Caco-2 (cell line): ENCODE data around the gene HM13. TPM values are rescaled to one million over a fixed set of nuclear protein-coding genes. Genes with fewer than 3 reads are reported as not detected.

ENCODE experiments used
- BruUV-seq: library from RNA; stranded (reverse); fragments of 400-500 nt; replicated peaks from 2 replicates; lab custom pipeline; 2021; lab: Mats Ljungman, UMichigan
- CTCF ChIA-PET: fragments of 300-600 bp; sonication (Branson Sonifier 250); formaldehyde crosslinking; loops from one replicate; lab custom pipeline; 2022; ENCODE audit warnings: antibody characterized with exemption; lab: Charles Lee
- POLR2A ChIA-PET: fragments of 300-600 bp; sonication (Branson Sonifier 250); formaldehyde crosslinking; loops from one replicate; lab custom pipeline; 2022; ENCODE audit warnings: antibody characterized with exemption; lab: Charles Lee
- DNase-seq, 2 experiments: peaks; one replicate each; pipeline versions ENCODE4 v3.0.0 to v3.0.0-alpha.2; 2020 to 2022
- H3K27me3 ChIP-seq: replicated peaks from 2 replicates; pipeline ENCODE4 v1.6.0; 2011; ENCODE audit warnings: low read length; ENCODE audit not compliant: control insufficient read depth, insufficient read depth
- H3K36me3 ChIP-seq: 2 replicates; pipeline ENCODE4 v1.5.1; 2011; ENCODE audit warnings: low read length; ENCODE audit not compliant: control insufficient read depth, insufficient read depth
- H3K4me1 ChIP-seq: fragments of 250-450 bp; sonication (Bioruptor Pico); 2 replicates; pipeline ENCODE4 v1.5.1; 2020; ENCODE audit warnings: mild to moderate bottlenecking
- H3K4me3 ChIP-seq: 2 replicates; pipeline ENCODE4 v1.5.1; 2011; ENCODE audit warnings: low read depth, mild to moderate bottlenecking, control low read depth, low read length
- H3K9me3 ChIP-seq: fragments of 250-450 bp; sonication (Bioruptor Pico); 2 replicates; pipeline ENCODE4 v1.5.1; 2020; ENCODE audit warnings: mild to moderate bottlenecking, moderate library complexity
- H3K27ac Mint-ChIP-seq: one replicate; pipeline ENCODE4 v1.8.0; 2022; ENCODE audit warnings: mixed read lengths; ENCODE audit not compliant: unreplicated experiment
- H3K27me3 Mint-ChIP-seq: one replicate; pipeline ENCODE4 v1.8.0; 2022; ENCODE audit warnings: mixed read lengths; ENCODE audit not compliant: insufficient read depth, unreplicated experiment
- H3K36me3 Mint-ChIP-seq: one replicate; pipeline ENCODE4 v1.8.0; 2022; ENCODE audit warnings: mild to moderate bottlenecking, mixed read lengths; ENCODE audit not compliant: insufficient read depth, unreplicated experiment
- H3K4me1 Mint-ChIP-seq: one replicate; pipeline ENCODE4 v1.8.0; 2022; ENCODE audit warnings: low read depth, mixed read lengths; ENCODE audit not compliant: unreplicated experiment
- H3K4me3 Mint-ChIP-seq: one replicate; pipeline ENCODE4 v1.8.0; 2022; ENCODE audit warnings: mild to moderate bottlenecking, moderate library complexity, mixed read lengths; ENCODE audit not compliant: unreplicated experiment
- H3K9me3 Mint-ChIP-seq: one replicate; pipeline ENCODE4 v1.8.0; 2022; ENCODE audit warnings: mixed read lengths; ENCODE audit not compliant: unreplicated experiment
- CTCF ChIP-seq, 2 experiments: fragments of 200-600 bp in 1 of 2; IDR thresholded peaks; 1 replicate in 1 of 2; 2 replicates in 1 of 2; pipeline versions ENCODE4 v1.5.1 to v1.8.0; 2011 to 2022; ENCODE audit warnings: antibody characterized with exemption in 1 of 2, control low read depth in 1 of 2, inconsistent platforms in 1 of 2, low read depth in 1 of 2, low read length in 1 of 2, mild to moderate bottlenecking in 1 of 2, moderate library complexity in 1 of 2; ENCODE audit not compliant: insufficient read depth in 1 of 2, severe bottlenecking in 1 of 2, unreplicated experiment in 1 of 2
- intact Hi-C: fragments of 100-400 bp; cut with micrococcal nuclease; formaldehyde crosslinking; loops from one replicate; pipeline ENCODE4 v1.10.0; 2022; ENCODE audit not compliant: unreplicated experiment
- total RNA-seq: library from RNA; stranded (reverse); gene quantifications from 2 replicates; pipeline ENCODE4 v1.2.3, GENCODE V29; 2022

The HM13 gene
- total RNA-seq, 1 experiment from 2014 or later: 443 TPM

GRCh38 chr20:31596831-31597480 lies 82.7 kb downstream of the HM13 start:
- no peaks in the 10 kb centered on the region for H3K27me3 Mint-ChIP-seq
- H3K27me3 ChIP-seq: no peaks in the 10 kb centered on the region
- H3K9me3 Mint-ChIP-seq: no peaks in the 10 kb centered on the region
- no peak for TF ChIP-seq CTCF (IDR thresholded peaks at IDR 0.05; ENCODE audit: insufficient read depth in 1 of 2, low read depth in 1 of 2, low read length in 1 of 2, severe bottlenecking in 1 of 2, unreplicated experiment in 1 of 2)
- H3K4me3 ChIP-seq: no peak overlapping the region
- H3K4me1 Mint-ChIP-seq: peaks cover 21% of the 10 kb centered on the region
- no peak overlapping the region for H3K4me3 Mint-ChIP-seq
- ChIA-PET POLR2A (interaction anchor here (0.7 to 1.0 kb wide), 3 partner anchors 8 to 44 kb away, joined by 3 to 15 read pairs (median 8); partner anchors contain the start of gene ID1), CTCF (interaction anchor here (1.2 to 2.5 kb wide), 2 partner anchors 16 kb away, joined by 4 to 15 read pairs; no protein-coding TSS in a partner anchor)
- no peaks in the 10 kb centered on the region for H3K9me3 ChIP-seq
- intact Hi-C loops: no loop called here
- no peak overlapping the region for H3K27ac Mint-ChIP-seq
- H3K4me1 ChIP-seq: peaks cover 21% of the 10 kb centered on the region
- no TSS peak for BruUV-seq
- H3K36me3 ChIP-seq: no peaks in the 10 kb centered on the region
- no peaks in the 10 kb centered on the region for H3K36me3 Mint-ChIP-seq
- peak in 1 of 2 experiments; percentile 40 for DNase-seq

- peaks cover 25% of the 10 kb centered on the region for H3K4me1 Mint-ChIP-seq
- no peak overlapping the region for H3K4me3 Mint-ChIP-seq
- Histone ChIP-seq H3K9me3 (no peaks in the 10 kb centered on the region), H3K27me3 (no peaks in the 10 kb centered on the region), H3K36me3 (no peaks in the 10 kb centered on the region), H3K4me1 (peaks cover 23% of the 10 kb centered on the region), H3K4me3 (no peak overlapping the region)
- no peak for TF ChIP-seq CTCF (IDR thresholded peaks at IDR 0.05; ENCODE audit: insufficient read depth in 1 of 2, low read depth in 1 of 2, low read length in 1 of 2, severe bottlenecking in 1 of 2, unreplicated experiment in 1 of 2)
- no peaks in the 10 kb centered on the region for H3K9me3 Mint-ChIP-seq
- no peaks in the 10 kb centered on the region for H3K27me3 Mint-ChIP-seq
- intact Hi-C loops: no loop called here
- BruUV-seq: no TSS peak
- no peak for DNase-seq
- CTCF ChIA-PET: interaction anchor here (0.6 to 1.2 kb wide), 2 partner anchors 15 to 24 kb away, joined by 4 to 7 read pairs; no protein-coding TSS in a partner anchor
- no peak overlapping the region for H3K27ac Mint-ChIP-seq
- POLR2A ChIA-PET: interaction anchor here (1.0 kb wide), 1 partner anchor 8 kb away, joined by 3 read pairs; the partner anchor contains the start of gene ID1
- H3K36me3 Mint-ChIP-seq: peaks cover 1% of the 10 kb centered on the region
Measured at GRCh38 chr20:31597481-31597855, 83.2 kb downstream of the HM13 start.

GRCh38 chr20:31602431-31602778 lies 88.2 kb downstream of the HM13 start:
- BruUV-seq: no TSS peak
- ChIA-PET CTCF (interaction anchor here (0.6 to 13.0 kb wide), 4 partner anchors 10 to 121 kb away, joined by 3 to 1708 read pairs (median 6); no protein-coding TSS in a partner anchor), POLR2A (interaction anchor here (0.6 to 4.3 kb wide), 3 partner anchors 25 to 30 kb away, joined by 8 to 306 read pairs (median 9); no protein-coding TSS in a partner anchor)
- no peaks in the 10 kb centered on the region for H3K36me3 ChIP-seq
- TF ChIP-seq CTCF (IDR thresholded peaks at IDR 0.05; ENCODE audit: insufficient read depth in 1 of 2, low read depth in 1 of 2, low read length in 1 of 2, severe bottlenecking in 1 of 2, unreplicated experiment in 1 of 2): no peak
- Mint-ChIP-seq H3K4me1 (peaks cover 31% of the 10 kb centered on the region), H3K9me3 (no peaks in the 10 kb centered on the region), H3K27me3 (no peaks in the 10 kb centered on the region), H3K36me3 (peaks cover 47% of the 10 kb centered on the region), H3K4me3 (no peak overlapping the region), H3K27ac (peak overlapping the region; percentile 98)
- H3K27me3 ChIP-seq: no peaks in the 10 kb centered on the region
- intact Hi-C loops: no loop called here
- DNase-seq: no peak
- no peak overlapping the region for H3K4me3 ChIP-seq
- H3K4me1 ChIP-seq: peaks cover 30% of the 10 kb centered on the region
- no peaks in the 10 kb centered on the region for H3K9me3 ChIP-seq
